ENCODE results near the gene DTHD1. TPM values are rescaled to one million over a fixed set of nuclear protein-coding genes. Genes with fewer than 3 reads are reported as not detected.

The DTHD1 gene
- total and polyA plus RNA-seq, 10 of the 15 experiments (the other 5 are each of a cell fraction or from before 2014, with no cell fraction given) = 0.05 to 2.8 (median 1.4) TPM

- TF ChIP-seq SKIL (IDR thresholded peaks at IDR 0.05; ENCODE audit: low read depth, poor library complexity, severe bottlenecking) = no peak
- no peak for TF ChIP-seq ZNF622 (IDR thresholded peaks at IDR 0.05)
- no peak for TF ChIP-seq HDAC2 (IDR thresholded peaks at IDR 0.05)
- TF ChIP-seq SP1 (IDR thresholded peaks at IDR 0.05; ENCODE audit: low read depth, low read length) = no peak
- TF ChIP-seq CBX5 (IDR thresholded peaks at IDR 0.05; ENCODE audit: low read depth) = no peak
- no peak for TF ChIP-seq ELK1 (IDR thresholded peaks at IDR 0.05; ENCODE audit: low read depth, low read length)
- TF ChIP-seq HSF1 (IDR thresholded peaks at IDR 0.05; ENCODE audit: low read depth, low read length) = no peak
- no peak for TF ChIP-seq ZNF592 (IDR thresholded peaks at IDR 0.05)
- TF ChIP-seq ZSCAN29 (IDR thresholded peaks at IDR 0.05) = no peak
- TF ChIP-seq TCF7 (IDR thresholded peaks at IDR 0.05; ENCODE audit: borderline replicate concordance) = no peak
- no peak for TF ChIP-seq E2F8 (IDR thresholded peaks at IDR 0.05; ENCODE audit: low read depth, partially characterized antibody)
- Histone ChIP-seq H2AFZ (ENCODE audit: control insufficient read depth, low read depth, low read length) (no peak overlapping the region), H3K27me3 (replicated peaks in 1 of 2; ENCODE audit: control insufficient read depth in 2 of 2, insufficient read depth in 2 of 2, low read length in 1 of 2) (no peaks in the 10 kb centered on the region), H3K27ac (ENCODE audit: control insufficient read depth, insufficient read depth) (no peak overlapping the region), H3K4me2 (ENCODE audit: control insufficient read depth, insufficient read depth) (no peak overlapping the region), H4K20me1 (ENCODE audit: control insufficient read depth, insufficient read depth) (no peaks in the 10 kb centered on the region), H3K4me3 (no peak overlapping the region), H3K4me1 (ENCODE audit: control insufficient read depth, insufficient read depth, low read length) (peaks cover 4% of the 10 kb centered on the region; the same call in 1 of the 2 replicates), H3K79me2 (ENCODE audit: control insufficient read depth, insufficient read depth, low read length) (no peaks in the 10 kb centered on the region), H3K9ac (ENCODE audit: control insufficient read depth, insufficient read depth, low read length) (no peak overlapping the region), H3K9me3 (replicated peaks; ENCODE audit: control insufficient read depth, insufficient read depth, low read length) (no peaks in the 10 kb centered on the region), H3K36me3 (ENCODE audit: control insufficient read depth in 2 of 2, insufficient read depth in 2 of 2, low read length in 1 of 2) (no peaks in the 10 kb centered on the region)
- no peak for ATAC-seq
- in situ Hi-C loops (cut with MboI) = no loop called here
- FAIRE-seq = no peak
- BruUV-seq (replicated peaks) = no TSS peak
- intact Hi-C loops (cut with micrococcal nuclease; ENCODE audit: unreplicated experiment) = no loop called here
- ChIA-PET CTCF (interaction anchor here (0.7 to 3.8 kb wide), 5 partner anchors 13 to 91 kb away, joined by 3 to 11 read pairs (median 3); no protein-coding TSS in a partner anchor), RAD21 (ENCODE audit: unreplicated experiment) (interaction anchor here (0.7 kb wide), 1 partner anchor 11 kb away, joined by 4 read pairs; no protein-coding TSS in a partner anchor), POLR2A (interaction anchor here (0.7 to 0.9 kb wide), 2 partner anchors 10 to 15 kb away, joined by 3 to 4 read pairs; no protein-coding TSS in a partner anchor), SMC1A (ENCODE audit: uncharacterized antibody, unreplicated experiment) (interaction anchor here (1.0 to 3.3 kb wide), 6 partner anchors 10 to 100 kb away, joined by 3 to 23 read pairs (median 6); no protein-coding TSS in a partner anchor)
- 95% methylated on average over 12 of the region's 12 CpGs for WGBS (ENCODE audit: insufficient coverage, insufficient replicate concordance, low lambda C conversion rate, missing lambda C conversion rate)
- no peak for DNase-seq (ENCODE audit: low read depth, low spot score)
Observed at GRCh38 chr4:36343501-36344175, 62.2 kb downstream of the DTHD1 start.
